Activated CD8-positive, alpha-beta T cell treated with anti-CD3 and anti-CD28 coated beads for 36 hours (primary cell): Measurements from ENCODE around the gene GTPBP3. TPM values are rescaled to one million over a fixed set of nuclear protein-coding genes. Genes with fewer than 3 reads are reported as not detected.

Experiments
- ATAC-seq: fragments of 200-7000 bp; cut with Tn5 transposase; one replicate; pipeline ENCODE4 v1.10.0; 2021; ENCODE audit warnings: mild to moderate bottlenecking, moderate library complexity
- CTCF ChIA-PET: fragments of 350-600 bp; sonication (Branson Sonifier 250); formaldehyde crosslinking; loops from one replicate; lab custom pipeline; 2021; ENCODE audit warnings: antibody characterized with exemption; lab: Charles Lee
- POLR2A ChIA-PET: fragments of 350-600 bp; sonication (Branson Sonifier 250); formaldehyde crosslinking; loops from one replicate; lab custom pipeline; 2021; ENCODE audit warnings: antibody characterized with exemption; lab: Charles Lee
- DNase-seq: peaks from one replicate; pipeline ENCODE4 v3.0.0-alpha.2; 2020
- H3K27ac Mint-ChIP-seq: one replicate; pipeline ENCODE4 v1.8.0; 2021; ENCODE audit warnings: mild to moderate bottlenecking, mixed read lengths
- H3K27me3 Mint-ChIP-seq: one replicate; pipeline ENCODE4 v1.8.0; 2021; ENCODE audit warnings: mixed read lengths
- H3K36me3 Mint-ChIP-seq: one replicate; pipeline ENCODE4 v1.8.0; 2021; ENCODE audit warnings: low read depth, mixed read lengths
- H3K4me1 Mint-ChIP-seq: one replicate; pipeline ENCODE4 v1.8.0; 2021; ENCODE audit warnings: low read depth, mixed read lengths
- H3K4me3 Mint-ChIP-seq: one replicate; pipeline ENCODE4 v1.8.0; 2021; ENCODE audit warnings: mild to moderate bottlenecking, moderate library complexity, mixed read lengths
- H3K9me3 Mint-ChIP-seq: one replicate; pipeline ENCODE4 v1.8.0; 2021; ENCODE audit warnings: mixed read lengths
- CTCF ChIP-seq: fragments of 200-600 bp; IDR thresholded peaks from one replicate; pipeline ENCODE4 v1.8.0; 2022; ENCODE audit warnings: antibody characterized with exemption, mild to moderate bottlenecking
- intact Hi-C: fragments of 100-400 bp; cut with micrococcal nuclease; formaldehyde crosslinking; loops from one replicate; pipeline ENCODE4 v1.10.0; 2022
- total RNA-seq, 2 experiments: library from RNA; stranded (reverse); gene quantifications; one replicate each; pipeline ENCODE4 v1.2.3, GENCODE V29; 2021

The GTPBP3 gene
- total RNA-seq, 2 experiments from 2014 or later = 43.8 to 45.4 TPM

- Mint-ChIP-seq H3K27ac (peak within 1 kb of the TSS; percentile 95), H3K36me3 (peaks cover 4% of the 10 kb centered on the region), H3K27me3 (no peaks in the 10 kb centered on the region), H3K9me3 (no peaks in the 10 kb centered on the region), H3K4me3 (peak within 1 kb of the TSS; percentile 96), H3K4me1 (peaks cover 31% of the 10 kb centered on the region)
- ChIA-PET CTCF (interaction anchor here (0.8 to 1.8 kb wide), 11 partner anchors 17 to 624 kb away, joined by 3 to 7 read pairs (median 4); partner anchors contain the start of genes BABAM1, BST2 and CCDC124), POLR2A (interaction anchor here (0.5 to 2.5 kb wide), 9 partner anchors 15 to 82 kb away, joined by 3 to 7 read pairs (median 4); no protein-coding TSS in a partner anchor)
- peak; percentile 100 for DNase-seq
- intact Hi-C loops = no loop called here
- TF ChIP-seq CTCF = no peak
- peak; percentile 83 for ATAC-seq
Observed at GRCh38 chr19:17309198-17309964, 28.0 kb upstream of the GTPBP3 start, which contains the start of gene DDA1. TSS of gene DDA1 (plus strand) at chr19:17309563. CDS start at chr19:17309655, 92 bp downstream.

GRCh38 chr19:17309965-17310461, 27.3 kb upstream of the GTPBP3 start:
- H3K4me3 Mint-ChIP-seq = peak overlapping the region; percentile 96
- H3K27me3 Mint-ChIP-seq = no peaks in the 10 kb centered on the region
- no peak for TF ChIP-seq CTCF
- ATAC-seq = no peak
- H3K27ac Mint-ChIP-seq = peak overlapping the region; percentile 95
- ChIA-PET CTCF (interaction anchor here (0.8 to 1.5 kb wide), 4 partner anchors 23 to 156 kb away, joined by 3 to 4 read pairs (median 4); no protein-coding TSS in a partner anchor), POLR2A (interaction anchor here (0.5 to 2.5 kb wide), 7 partner anchors 14 to 82 kb away, joined by 3 to 7 read pairs (median 4); no protein-coding TSS in a partner anchor)
- intact Hi-C loops = no loop called here
- peaks cover 4% of the 10 kb centered on the region for H3K36me3 Mint-ChIP-seq
- peak; percentile 36 for DNase-seq
- no peaks in the 10 kb centered on the region for H3K9me3 Mint-ChIP-seq
- peaks cover 27% of the 10 kb centered on the region for H3K4me1 Mint-ChIP-seq

GRCh38 chr19:17311455-17312188, 25.7 kb upstream of the GTPBP3 start:
- no peaks in the 10 kb centered on the region for H3K27me3 Mint-ChIP-seq
- H3K4me3 Mint-ChIP-seq = peak overlapping the region; percentile 25
- no peak for TF ChIP-seq CTCF
- peaks cover 9% of the 10 kb centered on the region for H3K36me3 Mint-ChIP-seq
- peaks cover 27% of the 10 kb centered on the region for H3K4me1 Mint-ChIP-seq
- ChIA-PET CTCF (interaction anchor here (1.5 kb wide), 1 partner anchor 78 kb away, joined by 3 read pairs; no protein-coding TSS in a partner anchor), POLR2A (interaction anchor here (1.7 to 2.5 kb wide), 2 partner anchors 17 to 22 kb away, joined by 6 to 8 read pairs; partner anchors contain the start of gene ANO8)
- DNase-seq = no peak
- H3K9me3 Mint-ChIP-seq = no peaks in the 10 kb centered on the region
- intact Hi-C loops = no loop called here
- no peak overlapping the region for H3K27ac Mint-ChIP-seq
- no peak for ATAC-seq

- DNase-seq (no peak), ATAC-seq (no peak)
- TF ChIP-seq CTCF = no peak
- Mint-ChIP-seq H3K36me3 (peaks cover 11% of the 10 kb centered on the region), H3K27me3 (no peaks in the 10 kb centered on the region), H3K4me1 (peaks cover 27% of the 10 kb centered on the region), H3K4me3 (no peak overlapping the region), H3K27ac (no peak overlapping the region), H3K9me3 (no peaks in the 10 kb centered on the region)
- intact Hi-C loops = no loop called here
- ChIA-PET CTCF (interaction anchor here (1.5 kb wide), 1 partner anchor 77 kb away, joined by 3 read pairs; no protein-coding TSS in a partner anchor), POLR2A (interaction anchor here (0.7 to 2.5 kb wide), 3 partner anchors 13 to 21 kb away, joined by 3 to 8 read pairs (median 6); partner anchors contain the start of gene ANO8)
Observed at GRCh38 chr19:17312189-17313113, 24.9 kb upstream of the GTPBP3 start.
